ACC112 (cell line): ENCODE results near the gene MYOC.
"Not testable (repeated sequence)": the region's sequence is repeated elsewhere in the genome, so short reads cannot be mapped to it uniquely, and the experiment has no call there.

Experiments
- H2AFZ ChIP-seq: fragments of 200-600 bp; sonication (generic); one replicate; pipeline ENCODE4 v1.6.0; 2017; ENCODE audit warnings: antibody characterized with exemption, low read length; ENCODE audit not compliant: unreplicated experiment
- H3K27ac ChIP-seq: fragments of 200-600 bp; sonication (generic); 2 replicates; pipeline ENCODE4 v1.5.1; 2014; ENCODE audit warnings: low read depth, mild to moderate bottlenecking, antibody characterized with exemption, low read length, moderate library complexity
- H3K27me3 ChIP-seq: fragments of 200-600 bp; sonication (generic); 2 replicates; pipeline ENCODE4 v1.6.1; 2014; ENCODE audit warnings: mild to moderate bottlenecking, antibody characterized with exemption, low read length, moderate library complexity, mixed read lengths; ENCODE audit not compliant: insufficient read depth
- H3K36me3 ChIP-seq: fragments of 200-600 bp; sonication (generic); 2 replicates; pipeline ENCODE4 v1.6.1; 2016; ENCODE audit warnings: mild to moderate bottlenecking, antibody characterized with exemption, low read length, moderate library complexity, mixed read lengths; ENCODE audit not compliant: insufficient read depth
- H3K4me1 ChIP-seq: fragments of 200-600 bp; sonication (generic); one replicate; pipeline ENCODE4 v1.6.1; 2016; ENCODE audit warnings: low read length, mixed read lengths; ENCODE audit not compliant: insufficient read depth, unreplicated experiment, control insufficient read depth
- H3K4me3 ChIP-seq: fragments of 200-600 bp; sonication (generic); 2 replicates; pipeline ENCODE4 v1.5.1; 2014; ENCODE audit warnings: mild to moderate bottlenecking, low read depth, low read length
- H3K79me2 ChIP-seq: fragments of 200-600 bp; sonication (generic); one replicate; pipeline ENCODE4 v1.6.0; 2016; ENCODE audit warnings: low read length; ENCODE audit not compliant: control insufficient read depth, unreplicated experiment, insufficient read depth

The MYOC gene

GRCh38 chr1:171606402-171606941, 46.0 kb downstream of the MYOC start:
- Histone ChIP-seq H3K27me3 (no peaks in the 10 kb centered on the region), H2AFZ (no peak overlapping the region), H3K4me1 (no peaks in the 10 kb centered on the region), H3K79me2 (no peaks in the 10 kb centered on the region), H3K4me3 (no peak overlapping the region), H3K27ac (no peak overlapping the region), H3K36me3 (no peaks in the 10 kb centered on the region)

DNA sequence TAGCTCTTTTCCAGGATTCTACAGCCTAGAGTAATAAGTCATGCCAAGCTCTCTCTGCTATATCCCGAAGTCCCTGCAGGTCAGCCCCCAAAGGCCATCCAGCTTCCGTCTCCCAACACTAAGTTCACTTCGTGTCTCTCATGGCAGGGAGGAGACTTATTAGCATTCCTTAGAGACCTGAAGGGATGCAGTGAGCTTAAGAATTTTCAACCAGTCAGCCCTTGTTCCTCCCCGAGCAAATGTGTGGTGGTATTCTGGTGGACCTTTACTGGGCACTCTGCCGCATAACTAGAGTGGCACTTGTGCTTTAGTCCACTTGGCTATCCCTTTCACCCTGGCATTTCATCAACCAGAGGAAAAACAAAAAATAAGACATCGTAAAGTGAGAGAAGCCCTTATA, 49.4 kb downstream of the MYOC start:
- not testable (repeated sequence) for H3K27me3 ChIP-seq, H3K27ac ChIP-seq, H3K4me1 ChIP-seq, H3K79me2 ChIP-seq, H3K4me3 ChIP-seq, H3K36me3 ChIP-seq, H2AFZ ChIP-seq

DNA sequence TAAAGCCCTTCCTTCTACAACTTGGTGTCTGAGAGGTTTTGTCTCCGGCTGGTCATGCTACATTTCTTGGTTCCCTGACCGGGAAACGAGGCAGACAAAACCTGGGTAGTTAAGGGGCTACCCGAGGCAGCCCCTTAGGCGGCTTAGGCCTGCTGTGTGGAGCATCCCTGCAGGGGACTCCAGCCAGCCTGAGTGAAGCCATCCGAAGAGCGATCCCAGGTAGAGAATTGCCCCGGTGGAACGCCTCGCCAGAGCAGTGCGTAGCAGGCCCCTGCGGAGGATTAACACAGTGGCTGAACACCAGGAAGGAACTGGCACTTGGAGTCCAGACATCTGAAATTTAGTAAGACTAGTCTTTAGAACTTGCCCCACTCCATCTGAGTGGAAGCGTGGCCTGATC, 51.6 kb downstream of the MYOC start:
- H3K4me3 ChIP-seq = no peak overlapping the region
- no peaks in the 10 kb centered on the region for H3K79me2 ChIP-seq
- no peak overlapping the region for H3K27ac ChIP-seq

DNA sequence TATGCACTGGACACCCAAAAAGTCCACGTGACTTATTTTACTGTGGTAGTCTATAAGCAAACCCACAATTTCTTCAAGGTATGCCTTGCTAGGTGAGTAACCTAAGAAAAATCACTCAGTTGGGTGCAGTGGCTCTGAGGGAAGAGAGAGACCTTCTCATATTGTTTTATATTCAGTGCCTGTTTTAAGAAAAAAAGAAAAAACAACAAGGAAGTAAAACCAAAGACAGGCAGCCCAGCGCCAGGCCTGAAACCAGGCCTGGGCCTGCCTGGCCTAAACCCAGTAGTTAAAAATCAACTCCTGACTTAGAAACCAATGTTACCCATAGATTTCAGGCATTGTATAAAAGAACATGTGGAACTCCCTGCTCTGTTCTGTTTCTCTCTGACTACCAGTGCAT, 52.2 kb downstream of the MYOC start:
- not testable (repeated sequence) for H3K79me2 ChIP-seq, H3K27me3 ChIP-seq, H3K27ac ChIP-seq, H2AFZ ChIP-seq, H3K36me3 ChIP-seq, H3K4me3 ChIP-seq, H3K4me1 ChIP-seq

More for the DNA sequence above, 51.6 kb downstream of the MYOC start:
- no peak overlapping the region for H2AFZ ChIP-seq
- no peaks in the 10 kb centered on the region for H3K27me3 ChIP-seq
- H3K36me3 ChIP-seq = no peaks in the 10 kb centered on the region
- no peaks in the 10 kb centered on the region for H3K4me1 ChIP-seq

DNA sequence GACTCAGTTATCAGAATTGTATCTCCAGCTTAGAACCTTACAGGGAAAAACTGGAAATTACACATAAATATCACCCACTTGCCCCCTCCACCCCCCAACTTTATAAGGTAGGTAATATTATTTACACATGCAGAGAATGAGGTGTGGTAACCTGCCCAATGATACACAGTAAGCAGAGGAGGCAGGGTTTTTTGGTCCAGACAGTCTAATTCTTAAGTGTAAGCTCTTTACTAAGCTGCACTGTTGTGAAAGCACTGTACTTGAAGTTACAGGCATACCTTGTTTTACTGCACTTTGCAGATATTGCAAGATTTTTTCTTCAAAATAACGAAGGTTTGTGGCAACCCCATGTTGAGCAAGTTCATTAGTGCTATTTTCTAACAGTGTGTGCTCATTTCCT, 55.3 kb downstream of the MYOC start:
- H3K79me2 ChIP-seq = no peaks in the 10 kb centered on the region
- no peaks in the 10 kb centered on the region for H3K27me3 ChIP-seq
- H3K27ac ChIP-seq = no peak overlapping the region
- H3K36me3 ChIP-seq = peaks cover 6% of the 10 kb centered on the region; the same call in 1 of the 2 replicates
- H3K4me3 ChIP-seq = no peak overlapping the region
- H2AFZ ChIP-seq = no peak overlapping the region
- H3K4me1 ChIP-seq = no peaks in the 10 kb centered on the region

- no peaks in the 10 kb centered on the region for H3K79me2 ChIP-seq
- H2AFZ ChIP-seq = no peak overlapping the region
- H3K4me3 ChIP-seq = no peak overlapping the region
- peaks cover 8% of the 10 kb centered on the region for H3K36me3 ChIP-seq
- no peak overlapping the region for H3K27ac ChIP-seq
- H3K4me1 ChIP-seq = no peaks in the 10 kb centered on the region
- no peaks in the 10 kb centered on the region for H3K27me3 ChIP-seq
Measured at GRCh38 chr1:171596705-171597104, 55.8 kb downstream of the MYOC start.

DNA sequence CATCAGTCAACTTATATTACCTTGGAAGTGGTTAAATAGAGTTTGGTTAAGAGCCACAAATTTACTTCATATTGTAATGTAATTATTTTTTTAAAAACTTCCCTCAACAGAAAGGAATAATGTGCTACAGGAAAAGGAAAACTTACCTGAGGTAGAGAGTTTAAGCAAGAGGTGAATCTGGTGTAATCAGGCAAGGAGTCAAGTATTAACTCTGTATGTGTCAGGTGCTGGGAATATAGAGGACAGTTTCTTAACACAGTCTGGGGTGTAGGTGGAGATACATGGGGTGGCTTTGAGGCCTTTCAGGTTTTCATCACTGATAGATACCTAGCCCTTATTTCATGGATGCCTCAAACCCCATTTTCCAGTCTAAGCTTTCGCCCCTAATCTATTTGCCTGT, 56.4 kb downstream of the MYOC start:
- Histone ChIP-seq H3K4me1 (no peaks in the 10 kb centered on the region), H2AFZ (no peak overlapping the region), H3K36me3 (peaks cover 13% of the 10 kb centered on the region), H3K27me3 (no peaks in the 10 kb centered on the region), H3K79me2 (no peaks in the 10 kb centered on the region), H3K4me3 (no peak overlapping the region), H3K27ac (no peak overlapping the region)

DNA sequence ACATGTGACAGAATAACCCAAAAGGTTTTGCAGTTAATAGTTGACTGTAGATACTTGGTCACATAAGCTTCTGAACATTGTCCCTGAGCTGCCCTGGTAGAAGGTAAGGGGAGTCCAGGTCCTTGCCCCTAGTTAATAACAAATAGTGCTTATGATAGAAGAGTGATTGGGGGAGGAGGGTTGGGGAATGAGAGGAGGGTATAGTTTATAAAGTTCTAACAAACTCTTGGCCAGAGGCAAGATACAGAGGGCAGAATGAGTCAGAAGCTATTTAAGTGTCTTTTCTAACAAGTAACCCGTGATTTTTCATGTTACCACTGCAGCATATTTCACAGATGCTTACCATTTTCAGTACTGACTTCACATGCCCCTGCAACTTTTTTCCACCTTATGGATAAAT, 57.2 kb downstream of the MYOC start:
- Histone ChIP-seq H3K27ac (no peak overlapping the region), H3K27me3 (no peaks in the 10 kb centered on the region), H2AFZ (no peak overlapping the region), H3K4me1 (no peaks in the 10 kb centered on the region), H3K36me3 (peaks cover 19% of the 10 kb centered on the region), H3K79me2 (no peaks in the 10 kb centered on the region), H3K4me3 (no peak overlapping the region)

GRCh38 chr1:171590022-171590421, 62.5 kb downstream of the MYOC start:
- H3K27ac ChIP-seq = peak overlapping the region; percentile 39
- H3K27me3 ChIP-seq = no peaks in the 10 kb centered on the region
- no peak overlapping the region for H3K4me3 ChIP-seq
- peaks cover 4% of the 10 kb centered on the region for H3K4me1 ChIP-seq
- no peaks in the 10 kb centered on the region for H3K79me2 ChIP-seq
- no peak overlapping the region for H2AFZ ChIP-seq
- peaks cover 46% of the 10 kb centered on the region for H3K36me3 ChIP-seq

DNA sequence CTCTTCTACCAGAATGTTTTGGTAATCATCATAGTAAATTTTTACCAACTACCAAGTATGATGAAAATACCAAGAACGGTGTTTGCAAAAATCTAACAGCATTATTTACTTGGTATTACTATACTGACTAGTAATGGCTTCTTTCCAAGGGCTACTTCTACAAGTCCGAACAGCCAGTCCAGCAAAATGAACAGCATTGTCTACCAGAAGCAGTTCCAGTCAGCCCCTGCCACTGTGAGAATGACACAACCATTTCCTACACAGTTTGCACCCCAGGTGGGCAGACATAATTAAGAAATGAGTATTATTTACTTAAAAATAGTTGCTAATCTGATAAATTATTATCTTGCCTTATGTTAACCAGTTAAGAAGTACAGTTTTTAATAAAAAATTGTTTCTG, 64.3 kb downstream of the MYOC start:
- Histone ChIP-seq H3K4me1 (peaks cover 4% of the 10 kb centered on the region), H2AFZ (no peak overlapping the region), H3K79me2 (no peaks in the 10 kb centered on the region), H3K4me3 (no peak overlapping the region), H3K36me3 (peaks cover 51% of the 10 kb centered on the region), H3K27ac (no peak overlapping the region), H3K27me3 (no peaks in the 10 kb centered on the region)

DNA sequence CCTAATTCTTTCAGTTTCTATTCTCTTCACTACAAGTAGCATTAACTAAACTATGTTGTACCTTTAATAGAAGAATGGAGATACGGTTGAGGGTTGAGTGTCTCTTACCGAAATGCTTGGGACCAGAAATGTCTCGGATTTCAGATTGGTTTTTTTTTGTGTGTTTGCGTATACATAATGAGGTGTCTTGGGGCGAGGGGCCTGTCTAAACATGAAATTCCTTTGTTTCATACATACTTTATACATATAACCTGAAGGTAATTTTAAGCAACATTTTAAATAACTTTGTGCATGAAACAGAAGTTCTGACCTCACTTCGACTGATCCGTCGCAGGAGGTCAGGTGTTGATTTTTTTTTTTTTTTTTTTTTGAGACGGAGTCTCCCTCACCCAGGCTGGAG, 66.8 kb downstream of the MYOC start:
- Histone ChIP-seq H2AFZ (no peak overlapping the region), H3K36me3 (peaks cover 44% of the 10 kb centered on the region), H3K4me3 (no peak overlapping the region), H3K27ac (no peak overlapping the region), H3K27me3 (no peaks in the 10 kb centered on the region), H3K79me2 (no peaks in the 10 kb centered on the region), H3K4me1 (peaks cover 6% of the 10 kb centered on the region)
